ENCODE measurements around the gene GPANK1.

Gene GPANK1

DNA sequence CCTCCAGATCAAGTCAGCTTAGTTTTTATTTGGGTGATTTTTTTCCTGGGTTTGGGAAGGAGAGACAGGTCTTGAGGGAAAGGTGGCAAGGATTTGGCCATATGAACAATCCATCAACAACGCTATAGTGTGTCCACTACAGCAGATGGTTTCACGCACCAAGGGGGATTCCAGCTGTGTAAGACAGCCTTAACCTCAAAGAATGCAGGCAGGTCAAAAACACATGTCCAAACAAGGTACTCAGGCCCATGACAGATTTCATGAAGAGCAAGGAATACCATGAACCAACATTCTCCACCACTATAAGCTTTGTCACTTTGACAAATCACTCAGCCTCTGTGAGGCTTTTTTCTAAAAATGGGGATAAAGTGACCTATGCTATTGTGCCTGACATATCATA lies 47.8 kb downstream of the GPANK1 start:
- no peak for DNase-seq (ENCODE audit: low spot score)

DNA sequence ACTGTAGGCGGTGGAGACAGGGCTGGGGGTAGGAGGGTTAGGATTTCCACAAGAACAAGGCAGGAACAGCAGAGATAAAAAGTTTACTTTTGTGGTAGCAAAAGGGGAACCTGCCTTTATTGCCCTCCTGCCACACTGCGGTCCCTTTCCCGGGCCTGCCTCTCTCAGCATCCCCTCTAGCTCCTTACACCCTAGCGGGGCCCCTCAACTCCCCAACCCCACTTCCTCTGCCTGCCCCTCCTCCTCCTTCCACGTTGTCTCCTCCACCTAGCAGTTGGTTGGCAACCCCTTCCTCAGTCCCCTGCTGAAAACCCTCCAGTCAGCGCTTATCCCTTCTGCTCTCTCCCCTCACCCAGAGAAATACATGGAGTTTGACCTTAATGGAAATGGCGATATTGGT lies 49.0 kb downstream of the GPANK1 start:
- DNase-seq (ENCODE audit: low spot score), result no peak

DNA sequence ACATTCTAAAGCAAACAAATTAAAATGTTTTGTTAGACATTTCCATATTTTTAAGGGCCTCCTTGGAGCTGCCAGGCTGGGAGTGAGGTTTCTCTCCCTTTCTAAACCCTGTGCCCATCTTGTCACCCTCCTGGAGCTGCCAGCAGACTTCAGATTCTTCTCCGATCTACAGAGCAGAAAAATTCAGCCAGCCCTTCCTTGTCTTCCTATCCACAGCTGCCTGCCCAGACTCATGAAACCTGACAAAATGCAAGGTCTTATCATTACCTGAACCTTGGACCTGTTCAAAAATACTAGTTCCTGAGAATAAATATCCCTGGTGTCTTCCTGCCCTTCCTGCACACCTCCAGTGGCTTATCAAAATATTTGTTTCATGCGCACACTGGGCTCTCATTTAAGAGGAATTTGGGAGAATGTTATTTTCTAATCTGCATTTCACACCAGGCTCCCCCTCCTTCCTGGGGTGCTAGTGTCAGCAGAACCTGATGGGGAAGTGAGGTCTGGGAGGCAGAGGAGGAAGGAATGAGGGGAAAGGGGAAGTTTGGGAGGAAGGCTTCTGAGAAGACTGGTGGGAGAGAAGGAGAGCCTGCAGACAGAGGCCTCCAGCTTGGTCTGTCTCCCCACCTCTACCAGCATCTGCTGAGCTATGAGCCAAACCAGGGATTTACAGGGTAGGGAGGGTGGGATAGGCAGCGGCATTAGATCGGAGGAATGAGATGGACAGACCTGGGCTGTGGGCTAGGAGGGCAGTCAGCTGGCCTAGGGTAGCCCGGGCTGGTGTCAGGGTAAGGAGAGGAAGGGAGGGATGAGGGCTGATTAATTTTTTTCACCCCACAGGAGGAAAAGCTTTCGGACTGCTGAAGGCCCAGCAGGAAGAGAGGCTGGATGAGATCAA lies 49.9 kb downstream of the GPANK1 start, which contains the start of gene AIF1:
TSS of gene AIF1 (plus strand) at position 551 of the 895 bp plus-strand sequence. CDS start at position 647, 96 bp downstream.
- DNase-seq (ENCODE audit: low spot score), result no peak

DNA sequence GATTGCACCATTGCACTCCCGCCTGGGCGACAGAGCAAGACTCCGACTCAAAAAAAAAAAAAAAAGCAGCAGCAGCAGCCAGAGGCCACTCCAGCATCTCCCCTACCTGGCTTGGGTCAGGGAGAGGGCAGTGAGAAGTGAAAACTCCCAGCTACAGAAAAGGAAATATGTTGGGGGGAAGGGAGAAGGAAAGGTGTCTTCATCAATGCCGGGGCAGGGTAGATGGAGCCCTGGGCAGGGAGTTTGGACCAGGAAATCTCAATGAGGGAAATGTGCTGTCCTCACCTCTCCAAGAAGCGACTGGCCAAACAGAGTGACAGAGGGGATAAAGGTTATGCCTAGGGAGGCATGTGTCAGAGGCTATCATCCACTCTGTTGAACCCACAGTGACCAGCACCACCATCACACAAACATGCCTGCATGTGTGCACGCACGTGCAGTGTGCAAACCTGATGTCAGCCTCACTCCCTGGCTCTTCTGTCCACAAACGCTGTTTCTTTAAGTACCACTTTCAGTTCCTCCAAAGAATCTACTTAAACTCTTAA lies 50.6 kb downstream of the GPANK1 start:
- no peak for DNase-seq (ENCODE audit: low spot score)
